ENCODE data around the gene KCTD12.

KCTD12 gene

GRCh38 chr13:76863022-76863421, 23.2 kb downstream of the KCTD12 start:
- no peaks in the 10 kb centered on the region for H3K9me2 ChIP-seq (replicated peaks; ENCODE audit: insufficient read depth, low read length)
- H3K27me3 ChIP-seq (replicated peaks; ENCODE audit: insufficient read depth, low read length) = no peaks in the 10 kb centered on the region
- no peaks in the 10 kb centered on the region for H3K9me3 ChIP-seq (replicated peaks; ENCODE audit: insufficient read depth, low read length)
- H3K4me1 ChIP-seq (ENCODE audit: low read length) = no peaks in the 10 kb centered on the region
- H2AFZ ChIP-seq (ENCODE audit: low read length) = no peak overlapping the region
- H3K4me3 ChIP-seq (ENCODE audit: low read length) = no peak overlapping the region
- H3K9ac ChIP-seq (ENCODE audit: low read length) = no peak overlapping the region
- no peaks in the 10 kb centered on the region for H4K20me1 ChIP-seq (ENCODE audit: insufficient read depth, low read length)
- DNase-seq = no peak
- no peak overlapping the region for H3K27ac ChIP-seq (ENCODE audit: low read length)
- no peak for TF ChIP-seq EZH2 (optimal IDR thresholded peaks at IDR 0.05; ENCODE audit: low read depth, low read length)
- TF ChIP-seq EZH2phosphoT487 (IDR thresholded peaks at IDR 0.05; ENCODE audit: low read length) = no peak
- no peak for TF ChIP-seq CTCF (IDR thresholded peaks at IDR 0.05; ENCODE audit: low read length)
- no peak overlapping the region for H3K4me2 ChIP-seq (ENCODE audit: low read depth, low read length)
- H3K79me2 ChIP-seq (ENCODE audit: low read length) = no peaks in the 10 kb centered on the region
- H3K36me3 ChIP-seq (replicated peaks; ENCODE audit: insufficient read depth, low read length) = no peaks in the 10 kb centered on the region
- H3F3A ChIP-seq (ENCODE audit: insufficient read depth, low read length) = no peaks in the 10 kb centered on the region

- H3K27me3 ChIP-seq (replicated peaks; ENCODE audit: insufficient read depth, low read length) = no peaks in the 10 kb centered on the region
- no peak for DNase-seq
- no peaks in the 10 kb centered on the region for H3F3A ChIP-seq (ENCODE audit: insufficient read depth, low read length)
- no peak overlapping the region for H3K4me2 ChIP-seq (ENCODE audit: low read depth, low read length)
- H2AFZ ChIP-seq (ENCODE audit: low read length) = no peak overlapping the region
- no peaks in the 10 kb centered on the region for H3K36me3 ChIP-seq (replicated peaks; ENCODE audit: insufficient read depth, low read length)
- H3K27ac ChIP-seq (ENCODE audit: low read length) = no peak overlapping the region
- no peak overlapping the region for H3K9ac ChIP-seq (ENCODE audit: low read length)
- no peak overlapping the region for H3K4me3 ChIP-seq (ENCODE audit: low read length)
- H3K9me2 ChIP-seq (replicated peaks; ENCODE audit: insufficient read depth, low read length) = no peaks in the 10 kb centered on the region
- no peaks in the 10 kb centered on the region for H4K20me1 ChIP-seq (ENCODE audit: insufficient read depth, low read length)
- no peak for TF ChIP-seq CTCF (IDR thresholded peaks at IDR 0.05; ENCODE audit: low read length)
- TF ChIP-seq EZH2 (optimal IDR thresholded peaks at IDR 0.05; ENCODE audit: low read depth, low read length) = no peak
- no peak for TF ChIP-seq EZH2phosphoT487 (IDR thresholded peaks at IDR 0.05; ENCODE audit: low read length)
- no peaks in the 10 kb centered on the region for H3K9me3 ChIP-seq (replicated peaks; ENCODE audit: insufficient read depth, low read length)
- H3K79me2 ChIP-seq (ENCODE audit: low read length) = no peaks in the 10 kb centered on the region
- no peaks in the 10 kb centered on the region for H3K4me1 ChIP-seq (ENCODE audit: low read length)
Observed at GRCh38 chr13:76861859-76862258, 24.3 kb downstream of the KCTD12 start.

GRCh38 chr13:76860706-76861105, 25.5 kb downstream of the KCTD12 start:
- no peaks in the 10 kb centered on the region for H3K36me3 ChIP-seq (replicated peaks; ENCODE audit: insufficient read depth, low read length)
- H3K9ac ChIP-seq (ENCODE audit: low read length) = no peak overlapping the region
- no peak overlapping the region for H2AFZ ChIP-seq (ENCODE audit: low read length)
- H3K4me1 ChIP-seq (ENCODE audit: low read length) = no peaks in the 10 kb centered on the region
- H3K79me2 ChIP-seq (ENCODE audit: low read length) = no peaks in the 10 kb centered on the region
- no peaks in the 10 kb centered on the region for H3K27me3 ChIP-seq (replicated peaks; ENCODE audit: insufficient read depth, low read length)
- no peak overlapping the region for H3K4me2 ChIP-seq (ENCODE audit: low read depth, low read length)
- no peaks in the 10 kb centered on the region for H3F3A ChIP-seq (ENCODE audit: insufficient read depth, low read length)
- no peaks in the 10 kb centered on the region for H3K9me3 ChIP-seq (replicated peaks; ENCODE audit: insufficient read depth, low read length)
- no peak overlapping the region for H3K27ac ChIP-seq (ENCODE audit: low read length)
- TF ChIP-seq EZH2phosphoT487 (IDR thresholded peaks at IDR 0.05; ENCODE audit: low read length) (no peak), EZH2 (optimal IDR thresholded peaks at IDR 0.05; ENCODE audit: low read depth, low read length) (no peak), CTCF (IDR thresholded peaks at IDR 0.05; ENCODE audit: low read length) (no peak)
- H4K20me1 ChIP-seq (ENCODE audit: insufficient read depth, low read length) = no peaks in the 10 kb centered on the region
- DNase-seq = no peak
- no peaks in the 10 kb centered on the region for H3K9me2 ChIP-seq (replicated peaks; ENCODE audit: insufficient read depth, low read length)
- H3K4me3 ChIP-seq (ENCODE audit: low read length) = no peak overlapping the region
